Chondrocyte (in vitro differentiated cells): ENCODE data around the gene NEMP2. TPM values are rescaled to one million over a fixed set of nuclear protein-coding genes. Genes with fewer than 3 reads are reported as not detected.

ENCODE experiments used
- DNase-seq: peaks from one replicate; pipeline ENCODE4 v3.0.0; 2021; ENCODE audit warnings: mixed read lengths, low spot score
- H3K27ac Mint-ChIP-seq: one replicate; pipeline ENCODE4 v1.8.0; 2021; ENCODE audit warnings: mild to moderate bottlenecking, moderate library complexity, mixed read lengths; ENCODE audit not compliant: unreplicated experiment
- H3K27me3 Mint-ChIP-seq: 2 replicates; pipeline ENCODE4 v1.8.0; 2021; ENCODE audit warnings: low read depth, mixed read lengths
- H3K36me3 Mint-ChIP-seq: 2 replicates; pipeline ENCODE4 v1.8.0; 2021; ENCODE audit warnings: low read depth, mixed read lengths
- H3K4me1 Mint-ChIP-seq: 2 replicates; pipeline ENCODE4 v1.8.0; 2021; ENCODE audit warnings: low read depth, mild to moderate bottlenecking, mixed read lengths
- H3K4me3 Mint-ChIP-seq: one replicate; pipeline ENCODE4 v1.8.0; 2021; ENCODE audit warnings: mild to moderate bottlenecking, moderate library complexity, mixed read lengths; ENCODE audit not compliant: unreplicated experiment
- H3K9me3 Mint-ChIP-seq: 2 replicates; pipeline ENCODE4 v1.8.0; 2021; ENCODE audit warnings: low read depth, mixed read lengths
- CTCF ChIP-seq: fragments of 200-600 bp; sonication (generic); IDR thresholded peaks from 2 replicates; pipeline ENCODE4 v1.5.0; 2021; ENCODE audit warnings: antibody characterized with exemption, mild to moderate bottlenecking, moderate library complexity
- total RNA-seq: library from RNA; stranded (reverse); gene quantifications from 3 replicates; pipeline ENCODE4 v1.2.1, GENCODE V29; 2021

Gene NEMP2
- total RNA-seq, 1 donor from 2014 or later = 8.9 TPM

GRCh38 chr2:190465060-190465459 is 69.5 kb downstream of the NEMP2 start:
- no peak for DNase-seq
- no peak for TF ChIP-seq CTCF
- H3K9me3 Mint-ChIP-seq = no peaks in the 10 kb centered on the region
- no peak overlapping the region for H3K27ac Mint-ChIP-seq
- H3K27me3 Mint-ChIP-seq = no peaks in the 10 kb centered on the region
- H3K4me3 Mint-ChIP-seq = no peak overlapping the region
- peaks cover 37% of the 10 kb centered on the region for H3K4me1 Mint-ChIP-seq
- no peaks in the 10 kb centered on the region for H3K36me3 Mint-ChIP-seq

GRCh38 chr2:190462611-190463010 is 71.9 kb downstream of the NEMP2 start:
- Mint-ChIP-seq H3K4me1 (peaks cover 13% of the 10 kb centered on the region), H3K36me3 (peaks cover 2% of the 10 kb centered on the region), H3K27ac (no peak overlapping the region), H3K27me3 (no peaks in the 10 kb centered on the region), H3K4me3 (no peak overlapping the region), H3K9me3 (no peaks in the 10 kb centered on the region)
- TF ChIP-seq CTCF = no peak
- DNase-seq = no peak

- no peak overlapping the region for H3K27ac Mint-ChIP-seq
- DNase-seq = no peak
- TF ChIP-seq CTCF = no peak
- H3K27me3 Mint-ChIP-seq = no peaks in the 10 kb centered on the region
- H3K4me3 Mint-ChIP-seq = no peak overlapping the region
- peaks cover 2% of the 10 kb centered on the region for H3K36me3 Mint-ChIP-seq
- H3K9me3 Mint-ChIP-seq = no peaks in the 10 kb centered on the region
- peaks cover 9% of the 10 kb centered on the region for H3K4me1 Mint-ChIP-seq
Observed at GRCh38 chr2:190462181-190462580, 72.3 kb downstream of the NEMP2 start.

DNA sequence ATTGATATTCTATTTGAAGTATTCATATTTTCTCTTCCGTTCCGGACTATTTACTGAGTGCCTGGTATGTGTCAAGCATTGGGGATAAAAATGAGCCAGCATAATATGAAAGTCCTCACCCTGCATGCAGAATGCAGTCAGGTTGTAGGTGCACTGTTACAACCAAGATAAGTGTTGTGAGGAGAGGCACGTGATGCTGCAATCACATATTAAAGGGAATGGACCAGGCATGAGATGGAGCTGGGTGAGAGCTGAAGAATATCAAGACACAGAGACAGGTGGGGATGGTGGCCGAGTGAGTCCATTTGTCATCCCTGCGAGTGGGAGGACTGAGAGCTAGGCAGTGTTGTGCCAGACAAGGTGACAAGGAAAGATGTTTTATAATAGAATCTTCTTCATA is 74.0 kb downstream of the NEMP2 start:
- Mint-ChIP-seq H3K4me1 (peaks cover 3% of the 10 kb centered on the region), H3K27ac (no peak overlapping the region), H3K27me3 (no peaks in the 10 kb centered on the region), H3K9me3 (no peaks in the 10 kb centered on the region), H3K4me3 (no peak overlapping the region), H3K36me3 (peaks cover 2% of the 10 kb centered on the region)
- no peak for DNase-seq
- no peak for TF ChIP-seq CTCF

DNA sequence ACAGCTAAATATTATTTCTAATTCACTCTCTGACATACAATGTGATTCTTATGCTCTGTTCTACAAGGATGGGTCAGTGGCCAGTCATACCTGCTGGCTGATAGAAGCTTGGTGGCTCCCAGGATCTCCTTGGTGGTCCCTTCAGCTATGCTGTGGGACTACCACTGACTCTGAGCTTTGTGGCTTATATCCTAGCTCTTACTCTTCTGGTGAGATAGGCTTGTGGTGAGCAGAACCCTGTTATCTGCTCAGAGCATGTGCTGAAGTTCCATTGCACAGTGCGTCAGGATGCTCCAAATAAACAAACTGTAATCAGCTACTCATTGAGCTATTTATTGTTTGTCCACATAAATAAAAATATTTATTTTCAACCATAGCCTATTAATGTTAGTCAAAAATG is 74.6 kb downstream of the NEMP2 start:
- H3K9me3 Mint-ChIP-seq = no peaks in the 10 kb centered on the region
- H3K4me3 Mint-ChIP-seq = no peak overlapping the region
- no peak overlapping the region for H3K27ac Mint-ChIP-seq
- peaks cover 3% of the 10 kb centered on the region for H3K4me1 Mint-ChIP-seq
- no peaks in the 10 kb centered on the region for H3K27me3 Mint-ChIP-seq
- no peak for TF ChIP-seq CTCF
- peaks cover 2% of the 10 kb centered on the region for H3K36me3 Mint-ChIP-seq
- DNase-seq = no peak
